ENCODE results near the gene TSPAN3.

The TSPAN3 gene

GRCh38 chr15:77035999-77036471 is 34.9 kb downstream of the TSPAN3 start:
- Histone ChIP-seq H3K79me2 (ENCODE audit: insufficient read depth, low read length) (no peaks in the 10 kb centered on the region), H3K4me2 (ENCODE audit: low read depth, low read length, poor library complexity, severe bottlenecking) (no peak overlapping the region), H3K27ac (ENCODE audit: low read depth, low read length) (no peak overlapping the region), H3K4me3 (ENCODE audit: insufficient read depth, low read length, poor library complexity, severe bottlenecking) (no peak overlapping the region), H3K9me3 (ENCODE audit: insufficient read depth, low read length) (no peaks in the 10 kb centered on the region), H3K27me3 (ENCODE audit: low read length) (no peaks in the 10 kb centered on the region), H2AFZ (ENCODE audit: low read depth, low read length, severe bottlenecking) (no peak overlapping the region), H3K9me2 (replicated peaks; ENCODE audit: insufficient read depth, low read length) (no peaks in the 10 kb centered on the region), H3K36me3 (ENCODE audit: low read length) (no peaks in the 10 kb centered on the region), H3K9ac (ENCODE audit: low read length) (no peak overlapping the region), H4K20me1 (ENCODE audit: low read depth, low read length) (no peaks in the 10 kb centered on the region), H3F3A (ENCODE audit: insufficient read depth) (0 out of 2 replicates have a peak, but pooled peaks cover 3% of the 10 kb centered on the region)
- TF ChIP-seq CTCF (IDR thresholded peaks at IDR 0.05; ENCODE audit: insufficient read depth, low read length, poor library complexity, severe bottlenecking), result no peak
- TF ChIP-seq EZH2phosphoT487 (conservative IDR thresholded peaks at IDR 0.05; ENCODE audit: low read length), result no peak

GRCh38 chr15:77035584-77035983 is 35.3 kb downstream of the TSPAN3 start:
- Histone ChIP-seq H4K20me1 (ENCODE audit: low read depth, low read length) (no peaks in the 10 kb centered on the region), H3K36me3 (ENCODE audit: low read length) (no peaks in the 10 kb centered on the region), H3K27ac (ENCODE audit: low read depth, low read length) (no peak overlapping the region), H3K9me3 (ENCODE audit: insufficient read depth, low read length) (no peaks in the 10 kb centered on the region), H3K27me3 (ENCODE audit: low read length) (no peaks in the 10 kb centered on the region), H2AFZ (ENCODE audit: low read depth, low read length, severe bottlenecking) (no peak overlapping the region), H3K4me2 (ENCODE audit: low read depth, low read length, poor library complexity, severe bottlenecking) (no peak overlapping the region), H3K9ac (ENCODE audit: low read length) (no peak overlapping the region), H3K9me2 (replicated peaks; ENCODE audit: insufficient read depth, low read length) (no peaks in the 10 kb centered on the region), H3K4me3 (ENCODE audit: insufficient read depth, low read length, poor library complexity, severe bottlenecking) (no peak overlapping the region), H3F3A (ENCODE audit: insufficient read depth) (no peaks in the 10 kb centered on the region), H3K79me2 (ENCODE audit: insufficient read depth, low read length) (no peaks in the 10 kb centered on the region)
- TF ChIP-seq EZH2phosphoT487 (conservative IDR thresholded peaks at IDR 0.05; ENCODE audit: low read length) (no peak), CTCF (IDR thresholded peaks at IDR 0.05; ENCODE audit: insufficient read depth, low read length, poor library complexity, severe bottlenecking) (no peak)

- no peaks in the 10 kb centered on the region for H3K79me2 ChIP-seq (ENCODE audit: insufficient read depth, low read length)
- peak; percentile 73 for TF ChIP-seq CTCF (IDR thresholded peaks at IDR 0.05; ENCODE audit: insufficient read depth, low read length, poor library complexity, severe bottlenecking)
- TF ChIP-seq EZH2phosphoT487 (conservative IDR thresholded peaks at IDR 0.05; ENCODE audit: low read length), result no peak
- H3K4me3 ChIP-seq (ENCODE audit: insufficient read depth, low read length, poor library complexity, severe bottlenecking), result no peak overlapping the region
- H3K4me2 ChIP-seq (ENCODE audit: low read depth, low read length, poor library complexity, severe bottlenecking), result no peak overlapping the region
- no peaks in the 10 kb centered on the region for H3K9me2 ChIP-seq (replicated peaks; ENCODE audit: insufficient read depth, low read length)
- H4K20me1 ChIP-seq (ENCODE audit: low read depth, low read length), result no peaks in the 10 kb centered on the region
- no peaks in the 10 kb centered on the region for H3K36me3 ChIP-seq (ENCODE audit: low read length)
- H3K9ac ChIP-seq (ENCODE audit: low read length), result no peak overlapping the region
- no peak overlapping the region for H3K27ac ChIP-seq (ENCODE audit: low read depth, low read length)
- H3K9me3 ChIP-seq (ENCODE audit: insufficient read depth, low read length), result no peaks in the 10 kb centered on the region
- no peak overlapping the region for H2AFZ ChIP-seq (ENCODE audit: low read depth, low read length, severe bottlenecking)
- H3F3A ChIP-seq (ENCODE audit: insufficient read depth), result no peaks in the 10 kb centered on the region
- no peaks in the 10 kb centered on the region for H3K27me3 ChIP-seq (ENCODE audit: low read length)
Observed at GRCh38 chr15:77034695-77035489, 36.0 kb downstream of the TSPAN3 start.
